Measurements from ENCODE around the gene CTSS.

CTSS gene

GRCh38 chr1:150810958-150811659 lies 45.5 kb upstream of the CTSS start (continued):
- TF ChIP-seq ZNF157 (tag by site-specific recombination; IDR thresholded peaks at IDR 0.05), result no peak
- no peak for TF ChIP-seq ZNF350 (tag by site-specific recombination; IDR thresholded peaks at IDR 0.05)
- peak; percentile 99 for TF ChIP-seq PRDM6 (tag by site-specific recombination; IDR thresholded peaks at IDR 0.05)
- TF ChIP-seq ZNF398 (tag by site-specific recombination; IDR thresholded peaks at IDR 0.05), result peak; percentile 26; the same call in 1 of the 2 replicates
- TF ChIP-seq SP3 (tag by site-specific recombination; IDR thresholded peaks at IDR 0.05), result no peak
- peak; percentile 55; the same call in 1 of the 2 replicates for TF ChIP-seq ZNF19 (tag by site-specific recombination; IDR thresholded peaks at IDR 0.05; ENCODE audit: low read depth)
- TF ChIP-seq ZNF341 (tag by site-specific recombination; IDR thresholded peaks at IDR 0.05; ENCODE audit: low read depth), result peak; percentile 65
- peak; percentile 84 for TF ChIP-seq INSM2 (tag by site-specific recombination; IDR thresholded peaks at IDR 0.05)
- TF ChIP-seq ZNF488 (tag by site-specific recombination; IDR thresholded peaks at IDR 0.05), result 0 out of 2 replicates have a peak, but pooled peaks have one; percentile 49
- no peak for TF ChIP-seq ZNF514 (tag by site-specific recombination; IDR thresholded peaks at IDR 0.05)
- peak; percentile 78; the same call in 1 of the 2 replicates for TF ChIP-seq OVOL3 (tag by site-specific recombination; IDR thresholded peaks at IDR 0.05)
- no peak for TF ChIP-seq CTCF (tag by site-specific recombination; IDR thresholded peaks at IDR 0.05)
- TF ChIP-seq GFI1B (tag by site-specific recombination; IDR thresholded peaks at IDR 0.05), result peak; percentile 43; the same call in 1 of the 2 replicates
- no peak for TF ChIP-seq GLIS2 (tag by site-specific recombination; IDR thresholded peaks at IDR 0.05)
- TF ChIP-seq ZNF18 (tag by site-specific recombination; IDR thresholded peaks at IDR 0.05), result peak; percentile 88
- TF ChIP-seq ZBTB17 (tag by site-specific recombination; IDR thresholded peaks at IDR 0.05), result peak; percentile 70
- TF ChIP-seq ZNF658 (tag by site-specific recombination; IDR thresholded peaks at IDR 0.05), result no peak
- no peak for TF ChIP-seq REPIN1 (tag by site-specific recombination; IDR thresholded peaks at IDR 0.05; ENCODE audit: low read depth)
- TF ChIP-seq SP7 (tag by site-specific recombination; IDR thresholded peaks at IDR 0.05), result 0 out of 2 replicates have a peak, but pooled peaks have one; percentile 31
- TF ChIP-seq ZNF223 (tag by site-specific recombination; IDR thresholded peaks at IDR 0.05), result no peak
- TF ChIP-seq ZNF513 (tag by site-specific recombination; IDR thresholded peaks at IDR 0.05), result no peak
- peak; percentile 90 for TF ChIP-seq ZSCAN4 (tag by site-specific recombination; IDR thresholded peaks at IDR 0.05)
- TF ChIP-seq ZNF654 (tag by site-specific recombination; IDR thresholded peaks at IDR 0.05; ENCODE audit: low read depth), result no peak
- TF ChIP-seq ZBTB7A (tag by site-specific recombination; IDR thresholded peaks at IDR 0.05; ENCODE audit: low read depth), result no peak
- TF ChIP-seq ZNF449 (tag by site-specific recombination; IDR thresholded peaks at IDR 0.05), result peak; percentile 30; the same call in 1 of the 2 replicates

Data from HEK293 (cell line).